ENCODE measurements around the gene SYT11.

- TF ChIP-seq CTCF (IDR thresholded peaks at IDR 0.05; ENCODE audit: low read depth, low read length, missing input control) (no peak), RXRA (IDR thresholded peaks at IDR 0.05) (no peak), ATF3 (IDR thresholded peaks at IDR 0.05) (no peak), HNF4A (conservative IDR thresholded peaks at IDR 0.05) (no peak), RAD21 (IDR thresholded peaks at IDR 0.05) (no peak), YY1 (IDR thresholded peaks at IDR 0.05) (no peak), MAX (IDR thresholded peaks at IDR 0.05) (no peak), FOXA1 (IDR thresholded peaks at IDR 0.05) (no peak), SP1 (IDR thresholded peaks at IDR 0.05) (no peak), REST (IDR thresholded peaks at IDR 0.05) (no peak), JUND (IDR thresholded peaks at IDR 0.05) (no peak), TAF1 (conservative IDR thresholded peaks at IDR 0.05) (no peak)
Measured at GRCh38 chr1:155880251-155880650, 20.9 kb downstream of the SYT11 start.
